Neural cell (in vitro differentiated cells): ENCODE measurements around the gene MS4A15. TPM values are rescaled to one million over a fixed set of nuclear protein-coding genes. Genes with fewer than 3 reads are reported as not detected.

Experiments used
- H2AFZ ChIP-seq: fragments of 200-600, 300-800 bp; sonication (generic), shearing (Covaris generic); 2 replicates; pipeline ENCODE4 v1.6.0; 2014; ENCODE audit warnings: low read depth, mild to moderate bottlenecking, antibody characterized with exemption, low read length, moderate library complexity
- H3F3A ChIP-seq: fragments of 200-600 bp; shearing (Covaris generic); 2 replicates; pipeline ENCODE4 v1.6.1; 2016; ENCODE audit warnings: mild to moderate bottlenecking, moderate library complexity, mixed read lengths, antibody characterized with exemption, low read length; ENCODE audit not compliant: insufficient read depth, poor library complexity, severe bottlenecking
- H3K27ac ChIP-seq: fragments of 200-600, 300-800 bp; sonication (generic), shearing (Covaris generic); 2 replicates; pipeline ENCODE4 v1.5.1; 2014; ENCODE audit warnings: mild to moderate bottlenecking, low read length, moderate library complexity
- H3K27me3 ChIP-seq: fragments of 300-800, 200-600 bp; sonication (generic), shearing (Covaris generic); 2 replicates; pipeline ENCODE4 v1.6.0; 2014; ENCODE audit warnings: mild to moderate bottlenecking, low read depth, low read length, moderate library complexity; ENCODE audit not compliant: insufficient read depth
- H3K36me3 ChIP-seq: fragments of 300-800, 200-600 bp; sonication (generic), shearing (Covaris generic); 2 replicates; pipeline ENCODE4 v1.5.1; 2014; ENCODE audit warnings: mild to moderate bottlenecking, antibody characterized with exemption, low read length, moderate library complexity; ENCODE audit not compliant: insufficient read depth
- H3K4me2 ChIP-seq: fragments of 300-800, 200-600 bp; sonication (generic), shearing (Covaris generic); 2 replicates; pipeline ENCODE4 v1.6.0; 2014; ENCODE audit warnings: mild to moderate bottlenecking, low read length
- H3K4me3 ChIP-seq: fragments of 300-800, 200-600 bp; sonication (generic), shearing (Covaris generic); 2 replicates; pipeline ENCODE4 v1.5.1; 2014; ENCODE audit warnings: mild to moderate bottlenecking, low read length, moderate library complexity
- H3K79me2 ChIP-seq: fragments of 200-600 bp; shearing (Covaris generic); replicated peaks from 2 replicates; pipeline ENCODE4 v1.6.0; 2014; ENCODE audit warnings: mild to moderate bottlenecking, low read length, moderate library complexity; ENCODE audit not compliant: insufficient read depth
- H3K9ac ChIP-seq: fragments of 300-800, 200-600 bp; sonication (generic), shearing (Covaris generic); 2 replicates; pipeline ENCODE4 v1.6.1; 2016; ENCODE audit warnings: mild to moderate bottlenecking, low read length, mixed read lengths
- H3K9me2 ChIP-seq: fragments of 200-600 bp; shearing (Covaris generic); 2 replicates; pipeline ENCODE4 v1.6.1; 2016; ENCODE audit warnings: mild to moderate bottlenecking, low read length, mixed read lengths; ENCODE audit not compliant: insufficient read depth
- H3K9me3 ChIP-seq: fragments of 200-600, 300-800 bp; sonication (generic), shearing (Covaris generic); 2 replicates; pipeline ENCODE4 v1.6.1; 2016; ENCODE audit warnings: mild to moderate bottlenecking, mixed run types, low read length, moderate library complexity, mixed read lengths
- H4K20me1 ChIP-seq: fragments of 200-600 bp; shearing (Covaris generic); 2 replicates; pipeline ENCODE4 v1.6.1; 2016; ENCODE audit warnings: mild to moderate bottlenecking, mixed run types; ENCODE audit not compliant: insufficient read depth
- CTCF ChIP-seq: fragments of 450-650 bp; IDR thresholded peaks from 2 replicates; pipeline ENCODE4 v1.5.1; 2014; ENCODE audit warnings: antibody characterized with exemption, mild to moderate bottlenecking, moderate library complexity; ENCODE audit not compliant: poor library complexity, severe bottlenecking
- EP300 ChIP-seq: fragments of 450-650 bp; conservative IDR thresholded peaks from 2 replicates; pipeline ENCODE4 v1.6.1; 2014; ENCODE audit warnings: antibody characterized with exemption, mild to moderate bottlenecking, moderate library complexity; ENCODE audit not compliant: poor library complexity, severe bottlenecking
- EZH2 ChIP-seq: fragments of 200-600, 300-800 bp; shearing (Covaris generic), sonication (generic); IDR thresholded peaks from 2 replicates; pipeline ENCODE4 v1.6.1; 2014; ENCODE audit warnings: antibody characterized with exemption, low read length, borderline replicate concordance, mild to moderate bottlenecking; ENCODE audit not compliant: insufficient read depth, poor library complexity, severe bottlenecking
- MXI1 ChIP-seq: fragments of 450-650 bp; conservative IDR thresholded peaks from 2 replicates; pipeline ENCODE4 v1.6.1; 2014; ENCODE audit warnings: antibody characterized with exemption, mild to moderate bottlenecking; ENCODE audit not compliant: poor library complexity, severe bottlenecking
- POLR2AphosphoS5 ChIP-seq: IDR thresholded peaks from 2 replicates; pipeline ENCODE4 v1.6.1; 2012
- RAD21 ChIP-seq: fragments of 450-650 bp; conservative IDR thresholded peaks from 2 replicates; pipeline ENCODE4 v1.6.1; 2014; ENCODE audit warnings: antibody characterized with exemption, mild to moderate bottlenecking, moderate library complexity
- REST ChIP-seq: IDR thresholded peaks from 2 replicates; pipeline ENCODE4 v1.6.1; 2012; ENCODE audit warnings: borderline replicate concordance
- SMC3 ChIP-seq: fragments of 450-650 bp; conservative IDR thresholded peaks from 2 replicates; pipeline ENCODE4 v1.6.1; 2014; ENCODE audit warnings: antibody characterized with exemption, mild to moderate bottlenecking, moderate library complexity; ENCODE audit not compliant: poor library complexity
- TAF1 ChIP-seq: IDR thresholded peaks from 2 replicates; pipeline ENCODE4 v1.6.1; 2012; ENCODE audit warnings: low read depth
- polyA minus RNA-seq: library from RNA; depleted of rRNA, polyadenylated mRNA; stranded (reverse); fragments of >200 nt; gene quantifications from 2 replicates; pipeline ENCODE4 v1.2.3, GENCODE V29; 2014
- polyA plus RNA-seq: library from polyadenylated mRNA; depleted of rRNA; stranded (reverse); fragments of >200 nt; gene quantifications from 2 replicates; pipeline ENCODE4 v1.2.3, GENCODE V29; 2014

Gene MS4A15
- polyA plus RNA-seq = not detected in 2 replicates
- polyA minus RNA-seq = not detected in 2 replicates

GRCh38 chr11:60756307-60757032 lies at the start of gene MS4A15:
TSS of gene MS4A15 (plus strand) at chr11:60756867. CDS start at chr11:60763734, 6,867 bp downstream.
- H3K36me3 ChIP-seq = no peaks in the 10 kb centered on the region
- H3F3A ChIP-seq = no peaks in the 10 kb centered on the region
- H3K4me2 ChIP-seq = no peak within 1 kb of the TSS
- H2AFZ ChIP-seq = no peak within 1 kb of the TSS
- no peaks in the 10 kb centered on the region for H3K27me3 ChIP-seq
- TF ChIP-seq EP300 = no peak
- no peak for TF ChIP-seq SMC3
- no peak for TF ChIP-seq MXI1
- TF ChIP-seq RAD21 = no peak
- TF ChIP-seq REST = no peak
- no peak for TF ChIP-seq POLR2AphosphoS5
- no peak for TF ChIP-seq CTCF
- TF ChIP-seq TAF1 = no peak
- no peak for TF ChIP-seq EZH2
- no peaks in the 10 kb centered on the region for H3K9me2 ChIP-seq
- no peak within 1 kb of the TSS for H3K9ac ChIP-seq
- no peaks in the 10 kb centered on the region for H4K20me1 ChIP-seq
- no peaks in the 10 kb centered on the region for H3K79me2 ChIP-seq
- H3K4me3 ChIP-seq = no peak within 1 kb of the TSS
- H3K27ac ChIP-seq = no peak within 1 kb of the TSS
- H3K9me3 ChIP-seq = no peaks in the 10 kb centered on the region

GRCh38 chr11:60706931-60707330 lies 49.7 kb upstream of the MS4A15 start:
- Histone ChIP-seq H3K4me3 (no peak overlapping the region), H3K27ac (no peak overlapping the region), H3K9ac (no peak overlapping the region), H3K79me2 (no peaks in the 10 kb centered on the region), H4K20me1 (no peaks in the 10 kb centered on the region), H3K9me3 (no peaks in the 10 kb centered on the region), H3K36me3 (no peaks in the 10 kb centered on the region), H3K9me2 (no peaks in the 10 kb centered on the region), H2AFZ (no peak overlapping the region), H3K4me2 (no peak overlapping the region), H3K27me3 (no peaks in the 10 kb centered on the region), H3F3A (no peaks in the 10 kb centered on the region)
- TF ChIP-seq MXI1 (no peak), EZH2 (no peak), EP300 (no peak), REST (no peak), SMC3 (no peak), CTCF (no peak), RAD21 (no peak), TAF1 (no peak)
